ENCODE results near the gene MMP7. TPM values are rescaled to one million over a fixed set of nuclear protein-coding genes. Genes with fewer than 3 reads are reported as not detected.

MMP7 gene
- total and polyA plus RNA-seq, 2 experiments from 2014 or later, result not detected

DNA sequence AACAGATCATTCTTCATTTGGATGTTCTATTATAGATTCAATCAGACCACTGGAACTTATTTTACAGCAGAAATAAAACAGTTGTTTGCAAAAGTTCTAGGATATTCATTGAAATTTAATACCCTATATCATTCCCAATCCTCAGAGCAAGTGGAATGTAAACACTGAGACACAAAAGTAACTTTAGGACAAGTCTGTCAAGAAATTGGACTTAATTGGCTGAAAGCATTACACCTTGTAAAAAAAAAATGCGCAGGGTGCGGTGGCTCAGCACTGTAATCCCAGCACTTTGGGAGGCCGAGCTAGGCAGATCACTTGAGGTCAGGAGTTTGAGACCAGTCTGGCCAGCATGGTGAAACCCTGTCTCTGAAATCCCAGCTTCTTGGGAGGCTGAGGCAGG, 48.1 kb downstream of the MMP7 start:
- no peaks in the 10 kb centered on the region for H3K9me2 ChIP-seq (ENCODE audit: insufficient read depth)
- peaks cover under 1% of the 10 kb centered on the region for H3K27me3 Mint-ChIP-seq (ENCODE audit: insufficient read depth, low read depth, poor library complexity)
- peaks cover 9% of the 10 kb centered on the region; the same call in 1 of the 2 replicates for H3K4me1 ChIP-seq (ENCODE audit: insufficient read depth)
- no peak for ATAC-seq
- H4K20me1 ChIP-seq (replicated peaks; ENCODE audit: insufficient read depth), result no peaks in the 10 kb centered on the region
- no peaks in the 10 kb centered on the region for H3K79me2 ChIP-seq (replicated peaks; ENCODE audit: insufficient read depth)
- no peak for DNase-seq (ENCODE audit: low spot score)
- no peak overlapping the region for H3K4me3 Mint-ChIP-seq
- H3K9me3 Mint-ChIP-seq, result no peaks in the 10 kb centered on the region
- H3K4me2 ChIP-seq, result no peak overlapping the region
- H3K27me3 ChIP-seq (ENCODE audit: insufficient read depth), result no peaks in the 10 kb centered on the region
- TF ChIP-seq JUNB (IDR thresholded peaks at IDR 0.05; ENCODE audit: unreplicated experiment) (no peak), ZNF331 (CRISPR knock-in tag; IDR thresholded peaks at IDR 0.05; ENCODE audit: low read depth) (no peak), EZH2phosphoT487 (IDR thresholded peaks at IDR 0.05; ENCODE audit: unreplicated experiment) (no peak), ZNF114 (CRISPR knock-in tag; IDR thresholded peaks at IDR 0.05) (no peak), NANOG (IDR thresholded peaks at IDR 0.05; ENCODE audit: borderline replicate concordance) (no peak)
- TF ChIP-seq, protein P1, sequence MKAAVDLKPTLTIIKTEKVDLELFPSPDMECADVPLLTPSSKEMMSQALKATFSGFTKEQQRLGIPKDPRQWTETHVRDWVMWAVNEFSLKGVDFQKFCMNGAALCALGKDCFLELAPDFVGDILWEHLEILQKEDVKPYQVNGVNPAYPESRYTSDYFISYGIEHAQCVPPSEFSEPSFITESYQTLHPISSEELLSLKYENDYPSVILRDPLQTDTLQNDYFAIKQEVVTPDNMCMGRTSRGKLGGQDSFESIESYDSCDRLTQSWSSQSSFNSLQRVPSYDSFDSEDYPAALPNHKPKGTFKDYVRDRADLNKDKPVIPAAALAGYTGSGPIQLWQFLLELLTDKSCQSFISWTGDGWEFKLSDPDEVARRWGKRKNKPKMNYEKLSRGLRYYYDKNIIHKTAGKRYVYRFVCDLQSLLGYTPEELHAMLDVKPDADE (IDR thresholded peaks at IDR 0.05), result no peak
- no peaks in the 10 kb centered on the region for H3K36me3 Mint-ChIP-seq (ENCODE audit: low read depth)
- no peaks in the 10 kb centered on the region for H3F3A ChIP-seq (replicated peaks; ENCODE audit: low read depth)
- no peak overlapping the region for H2AFZ ChIP-seq
- H3K4me1 Mint-ChIP-seq, result peaks cover 14% of the 10 kb centered on the region
- H3K27ac Mint-ChIP-seq, result no peak overlapping the region
- no peaks in the 10 kb centered on the region for H3K36me3 ChIP-seq (ENCODE audit: insufficient read depth)
- H3K4me3 ChIP-seq, result no peak overlapping the region
- H3K27ac ChIP-seq (ENCODE audit: low read depth), result no peak overlapping the region

DNA sequence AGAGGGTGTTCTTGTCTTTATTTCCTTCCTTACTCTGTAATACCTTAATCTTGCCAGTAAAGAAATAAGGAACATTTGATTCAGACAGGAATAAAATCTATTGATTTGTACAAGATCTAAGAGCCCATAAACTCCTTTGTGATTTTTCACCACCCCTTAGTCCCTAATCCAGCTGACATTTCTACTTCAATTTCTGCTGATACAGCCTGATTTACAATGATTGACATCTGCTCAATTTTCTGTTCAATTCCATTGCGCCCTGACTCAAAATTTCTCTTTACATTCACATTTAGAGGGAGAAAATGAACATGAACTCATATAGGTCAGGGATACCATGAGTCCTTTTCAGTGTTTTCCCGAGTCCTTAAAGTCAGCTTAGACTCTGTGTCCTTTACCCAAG, 50.8 kb downstream of the MMP7 start:
- Mint-ChIP-seq H3K27me3 (ENCODE audit: insufficient read depth, low read depth, poor library complexity) (no peaks in the 10 kb centered on the region), H3K4me1 (peaks cover 19% of the 10 kb centered on the region), H3K9me3 (no peaks in the 10 kb centered on the region), H3K36me3 (ENCODE audit: low read depth) (no peaks in the 10 kb centered on the region), H3K4me3 (no peak overlapping the region), H3K27ac (no peak overlapping the region)
- Histone ChIP-seq H3K9me2 (ENCODE audit: insufficient read depth) (no peaks in the 10 kb centered on the region), H3K27ac (ENCODE audit: low read depth) (no peak overlapping the region), H3K4me2 (no peak overlapping the region), H3K27me3 (ENCODE audit: insufficient read depth) (no peaks in the 10 kb centered on the region), H3K79me2 (replicated peaks; ENCODE audit: insufficient read depth) (no peaks in the 10 kb centered on the region), H3F3A (replicated peaks; ENCODE audit: low read depth) (no peaks in the 10 kb centered on the region), H2AFZ (no peak overlapping the region), H4K20me1 (replicated peaks; ENCODE audit: insufficient read depth) (no peaks in the 10 kb centered on the region), H3K4me3 (no peak overlapping the region), H3K36me3 (ENCODE audit: insufficient read depth) (no peaks in the 10 kb centered on the region), H3K4me1 (ENCODE audit: insufficient read depth) (peaks cover 14% of the 10 kb centered on the region; the same call in 1 of the 2 replicates)
- DNase-seq (ENCODE audit: low spot score) (no peak), ATAC-seq (no peak)
- TF ChIP-seq, protein P2, sequence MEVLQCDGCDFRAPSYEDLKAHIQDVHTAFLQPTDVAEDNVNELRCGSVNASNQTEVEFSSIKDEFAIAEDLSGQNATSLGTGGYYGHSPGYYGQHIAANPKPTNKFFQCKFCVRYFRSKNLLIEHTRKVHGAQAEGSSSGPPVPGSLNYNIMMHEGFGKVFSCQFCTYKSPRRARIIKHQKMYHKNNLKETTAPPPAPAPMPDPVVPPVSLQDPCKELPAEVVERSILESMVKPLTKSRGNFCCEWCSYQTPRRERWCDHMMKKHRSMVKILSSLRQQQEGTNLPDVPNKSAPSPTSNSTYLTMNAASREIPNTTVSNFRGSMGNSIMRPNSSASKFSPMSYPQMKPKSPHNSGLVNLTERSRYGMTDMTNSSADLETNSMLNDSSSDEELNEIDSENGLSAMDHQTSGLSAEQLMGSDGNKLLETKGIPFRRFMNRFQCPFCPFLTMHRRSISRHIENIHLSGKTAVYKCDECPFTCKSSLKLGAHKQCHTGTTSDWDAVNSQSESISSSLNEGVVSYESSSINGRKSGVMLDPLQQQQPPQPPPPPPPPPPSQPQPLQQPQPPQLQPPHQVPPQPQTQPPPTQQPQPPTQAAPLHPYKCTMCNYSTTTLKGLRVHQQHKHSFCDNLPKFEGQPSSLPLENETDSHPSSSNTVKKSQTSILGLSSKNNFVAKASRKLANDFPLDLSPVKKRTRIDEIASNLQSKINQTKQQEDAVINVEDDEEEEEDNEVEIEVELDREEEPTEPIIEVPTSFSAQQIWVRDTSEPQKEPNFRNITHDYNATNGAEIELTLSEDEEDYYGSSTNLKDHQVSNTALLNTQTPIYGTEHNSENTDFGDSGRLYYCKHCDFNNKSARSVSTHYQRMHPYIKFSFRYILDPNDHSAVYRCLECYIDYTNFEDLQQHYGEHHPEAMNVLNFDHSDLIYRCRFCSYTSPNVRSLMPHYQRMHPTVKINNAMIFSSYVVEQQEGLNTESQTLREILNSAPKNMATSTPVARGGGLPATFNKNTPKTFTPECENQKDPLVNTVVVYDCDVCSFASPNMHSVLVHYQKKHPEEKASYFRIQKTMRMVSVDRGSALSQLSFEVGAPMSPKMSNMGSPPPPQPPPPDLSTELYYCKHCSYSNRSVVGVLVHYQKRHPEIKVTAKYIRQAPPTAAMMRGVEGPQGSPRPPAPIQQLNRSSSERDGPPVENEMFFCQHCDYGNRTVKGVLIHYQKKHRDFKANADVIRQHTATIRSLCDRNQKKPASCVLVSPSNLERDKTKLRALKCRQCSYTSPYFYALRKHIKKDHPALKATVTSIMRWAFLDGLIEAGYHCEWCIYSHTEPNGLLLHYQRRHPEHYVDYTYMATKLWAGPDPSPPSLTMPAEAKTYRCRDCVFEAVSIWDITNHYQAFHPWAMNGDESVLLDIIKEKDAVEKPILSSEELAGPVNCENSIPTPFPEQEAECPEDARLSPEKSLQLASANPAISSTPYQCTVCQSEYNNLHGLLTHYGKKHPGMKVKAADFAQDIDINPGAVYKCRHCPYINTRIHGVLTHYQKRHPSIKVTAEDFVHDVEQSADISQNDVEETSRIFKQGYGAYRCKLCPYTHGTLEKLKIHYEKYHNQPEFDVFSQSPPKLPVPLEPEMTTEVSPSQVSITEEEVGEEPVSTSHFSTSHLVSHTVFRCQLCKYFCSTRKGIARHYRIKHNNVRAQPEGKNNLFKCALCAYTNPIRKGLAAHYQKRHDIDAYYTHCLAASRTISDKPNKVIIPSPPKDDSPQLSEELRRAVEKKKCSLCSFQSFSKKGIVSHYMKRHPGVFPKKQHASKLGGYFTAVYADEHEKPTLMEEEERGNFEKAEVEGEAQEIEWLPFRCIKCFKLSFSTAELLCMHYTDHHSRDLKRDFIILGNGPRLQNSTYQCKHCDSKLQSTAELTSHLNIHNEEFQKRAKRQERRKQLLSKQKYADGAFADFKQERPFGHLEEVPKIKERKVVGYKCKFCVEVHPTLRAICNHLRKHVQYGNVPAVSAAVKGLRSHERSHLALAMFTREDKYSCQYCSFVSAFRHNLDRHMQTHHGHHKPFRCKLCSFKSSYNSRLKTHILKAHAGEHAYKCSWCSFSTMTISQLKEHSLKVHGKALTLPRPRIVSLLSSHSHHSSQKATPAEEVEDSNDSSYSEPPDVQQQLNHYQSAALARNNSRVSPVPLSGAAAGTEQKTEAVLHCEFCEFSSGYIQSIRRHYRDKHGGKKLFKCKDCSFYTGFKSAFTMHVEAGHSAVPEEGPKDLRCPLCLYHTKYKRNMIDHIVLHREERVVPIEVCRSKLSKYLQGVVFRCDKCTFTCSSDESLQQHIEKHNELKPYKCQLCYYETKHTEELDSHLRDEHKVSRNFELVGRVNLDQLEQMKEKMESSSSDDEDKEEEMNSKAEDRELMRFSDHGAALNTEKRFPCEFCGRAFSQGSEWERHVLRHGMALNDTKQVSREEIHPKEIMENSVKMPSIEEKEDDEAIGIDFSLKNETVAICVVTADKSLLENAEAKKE (CRISPR knock-in tag; IDR thresholded peaks at IDR 0.05), result no peak
- TF ChIP-seq CREB1 (CRISPR knock-in tag; IDR thresholded peaks at IDR 0.05; ENCODE audit: low read depth) (no peak), EZH2 (IDR thresholded peaks at IDR 0.05; ENCODE audit: low read depth, unreplicated experiment) (no peak), JUNB (IDR thresholded peaks at IDR 0.05; ENCODE audit: unreplicated experiment) (no peak)
- TF ChIP-seq, protein P3, sequence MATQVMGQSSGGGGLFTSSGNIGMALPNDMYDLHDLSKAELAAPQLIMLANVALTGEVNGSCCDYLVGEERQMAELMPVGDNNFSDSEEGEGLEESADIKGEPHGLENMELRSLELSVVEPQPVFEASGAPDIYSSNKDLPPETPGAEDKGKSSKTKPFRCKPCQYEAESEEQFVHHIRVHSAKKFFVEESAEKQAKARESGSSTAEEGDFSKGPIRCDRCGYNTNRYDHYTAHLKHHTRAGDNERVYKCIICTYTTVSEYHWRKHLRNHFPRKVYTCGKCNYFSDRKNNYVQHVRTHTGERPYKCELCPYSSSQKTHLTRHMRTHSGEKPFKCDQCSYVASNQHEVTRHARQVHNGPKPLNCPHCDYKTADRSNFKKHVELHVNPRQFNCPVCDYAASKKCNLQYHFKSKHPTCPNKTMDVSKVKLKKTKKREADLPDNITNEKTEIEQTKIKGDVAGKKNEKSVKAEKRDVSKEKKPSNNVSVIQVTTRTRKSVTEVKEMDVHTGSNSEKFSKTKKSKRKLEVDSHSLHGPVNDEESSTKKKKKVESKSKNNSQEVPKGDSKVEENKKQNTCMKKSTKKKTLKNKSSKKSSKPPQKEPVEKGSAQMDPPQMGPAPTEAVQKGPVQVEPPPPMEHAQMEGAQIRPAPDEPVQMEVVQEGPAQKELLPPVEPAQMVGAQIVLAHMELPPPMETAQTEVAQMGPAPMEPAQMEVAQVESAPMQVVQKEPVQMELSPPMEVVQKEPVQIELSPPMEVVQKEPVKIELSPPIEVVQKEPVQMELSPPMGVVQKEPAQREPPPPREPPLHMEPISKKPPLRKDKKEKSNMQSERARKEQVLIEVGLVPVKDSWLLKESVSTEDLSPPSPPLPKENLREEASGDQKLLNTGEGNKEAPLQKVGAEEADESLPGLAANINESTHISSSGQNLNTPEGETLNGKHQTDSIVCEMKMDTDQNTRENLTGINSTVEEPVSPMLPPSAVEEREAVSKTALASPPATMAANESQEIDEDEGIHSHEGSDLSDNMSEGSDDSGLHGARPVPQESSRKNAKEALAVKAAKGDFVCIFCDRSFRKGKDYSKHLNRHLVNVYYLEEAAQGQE (IDR thresholded peaks at IDR 0.05; ENCODE audit: unreplicated experiment), result no peak
- TF ChIP-seq, protein P1 (IDR thresholded peaks at IDR 0.05), result no peak

All from GM23338 (cell line).